ENCODE results near the gene FGD4. TPM values are rescaled to one million over a fixed set of nuclear protein-coding genes. Genes with fewer than 3 reads are reported as not detected.

Gene FGD4
- total and polyA plus RNA-seq, 2 donors from 2014 or later: 4.9 to 55.5 TPM

- no peak for FAIRE-seq
- no peak for TF ChIP-seq CTCF (IDR thresholded peaks at IDR 0.05; ENCODE audit: borderline replicate concordance, extremely low read depth, insufficient read depth)
- no peaks in the 10 kb centered on the region for H3K27me3 ChIP-seq (ENCODE audit: control insufficient read depth, insufficient read depth, low read length)
- DNase-seq: no peak
- H3K9me3 ChIP-seq (ENCODE audit: control insufficient read depth in 2 of 3, insufficient read depth in 1 of 3, low read length in 3 of 3): no peaks in the 10 kb centered on the region
- intact Hi-C loops (cut with DNase I): loop anchor here (10.0 kb wide), 1 partner anchor 304 kb away; no protein-coding TSS in a partner anchor
- peaks cover 0 to 5% (median 0%) of the 10 kb centered on the region in 3 donors for H3K4me1 ChIP-seq (ENCODE audit: control insufficient read depth in 2 of 3, insufficient read depth in 2 of 3, low read depth in 1 of 3, low read length in 3 of 3)
- no peaks in the 10 kb centered on the region for H3K36me3 ChIP-seq (ENCODE audit: control insufficient read depth in 2 of 3, insufficient read depth in 3 of 3, low read length in 3 of 3)
- no peak overlapping the region for H3K9ac ChIP-seq (ENCODE audit: low read length in 3 of 3)
- H3K4me3 ChIP-seq (ENCODE audit: low read length in 3 of 3): no peak overlapping the region
- H3K27ac ChIP-seq (ENCODE audit: low read depth in 2 of 2, low read length in 2 of 2): no peak overlapping the region
Observed at GRCh38 chr12:32360956-32361355, 38.4 kb upstream of the FGD4 start.

DNA sequence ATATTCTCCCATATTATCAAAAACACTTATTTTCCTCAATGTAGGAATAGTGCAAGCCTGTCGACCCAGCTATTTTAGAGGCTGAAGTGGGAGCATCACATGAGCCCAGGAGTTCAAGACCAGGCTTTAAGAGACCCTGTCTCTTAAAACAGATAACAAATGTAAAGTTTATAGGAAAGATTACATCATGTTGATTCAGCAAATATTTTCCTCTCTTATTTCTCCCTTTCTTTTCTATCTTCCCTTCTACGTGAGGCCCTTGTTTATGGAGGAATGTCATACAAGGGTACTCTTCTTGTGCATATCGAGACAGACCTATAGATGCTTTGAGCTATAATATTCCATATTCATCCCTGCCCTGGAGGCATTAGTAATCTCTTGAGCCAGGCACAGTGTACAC is 36.5 kb upstream of the FGD4 start:
- intact Hi-C loops (cut with DNase I): loop anchor here (10.0 kb wide), 1 partner anchor 302 kb away; no protein-coding TSS in a partner anchor
- no peaks in the 10 kb centered on the region for H3K36me3 ChIP-seq (ENCODE audit: control insufficient read depth in 2 of 3, insufficient read depth in 3 of 3, low read length in 3 of 3)
- TF ChIP-seq CTCF (IDR thresholded peaks at IDR 0.05; ENCODE audit: borderline replicate concordance, extremely low read depth, insufficient read depth): no peak

GRCh38 chr12:32365473-32366064 is 33.8 kb upstream of the FGD4 start:
- peak; percentile 71 for FAIRE-seq
- no peak overlapping the region for H3K9ac ChIP-seq (ENCODE audit: low read length in 3 of 3)
- no peaks in the 10 kb centered on the region for H3K36me3 ChIP-seq (ENCODE audit: control insufficient read depth in 2 of 3, insufficient read depth in 3 of 3, low read length in 3 of 3)
- peak in 4 of 5 donors; percentile 57 to 86 (median 74) for DNase-seq
- no peak overlapping the region for H3K27ac ChIP-seq (ENCODE audit: low read depth in 2 of 2, low read length in 2 of 2)
- peaks cover 0 to 9% (median 3%) of the 10 kb centered on the region in 3 donors for H3K4me1 ChIP-seq (ENCODE audit: control insufficient read depth in 2 of 3, insufficient read depth in 2 of 3, low read depth in 1 of 3, low read length in 3 of 3)
- intact Hi-C loops (cut with DNase I): loop anchor here (10.0 kb wide), 1 partner anchor 299 kb away; no protein-coding TSS in a partner anchor
- no peak overlapping the region for H3K4me3 ChIP-seq (ENCODE audit: low read length in 3 of 3)
- no peaks in the 10 kb centered on the region for H3K27me3 ChIP-seq (ENCODE audit: control insufficient read depth, insufficient read depth, low read length)
- no peaks in the 10 kb centered on the region for H3K9me3 ChIP-seq (ENCODE audit: control insufficient read depth in 2 of 3, insufficient read depth in 1 of 3, low read length in 3 of 3)
- TF ChIP-seq CTCF (IDR thresholded peaks at IDR 0.05; ENCODE audit: borderline replicate concordance, extremely low read depth, insufficient read depth): peak; percentile 83

More for the DNA sequence above, 36.5 kb upstream of the FGD4 start:
- H3K9me3 ChIP-seq (ENCODE audit: control insufficient read depth in 2 of 3, insufficient read depth in 1 of 3, low read length in 3 of 3): no peaks in the 10 kb centered on the region
- H3K4me1 ChIP-seq (ENCODE audit: control insufficient read depth in 2 of 3, insufficient read depth in 2 of 3, low read depth in 1 of 3, low read length in 3 of 3): peaks cover 0 to 5% (median 3%) of the 10 kb centered on the region in 3 donors
- H3K27me3 ChIP-seq (ENCODE audit: control insufficient read depth, insufficient read depth, low read length): no peaks in the 10 kb centered on the region
- no peak overlapping the region for H3K9ac ChIP-seq (ENCODE audit: low read length in 3 of 3)
- no peak overlapping the region for H3K4me3 ChIP-seq (ENCODE audit: low read length in 3 of 3)
- FAIRE-seq (no peak), DNase-seq (no peak)
- no peak overlapping the region for H3K27ac ChIP-seq (ENCODE audit: low read depth in 2 of 2, low read length in 2 of 2)

Measured in kidney (tissue), 14 donors.